ENCODE data around the gene NKX2-3. TPM values are rescaled to one million over a fixed set of nuclear protein-coding genes. Genes with fewer than 3 reads are reported as not detected.

The NKX2-3 gene
- total RNA-seq, 2 experiments from 2014 or later, result not detected

DNA sequence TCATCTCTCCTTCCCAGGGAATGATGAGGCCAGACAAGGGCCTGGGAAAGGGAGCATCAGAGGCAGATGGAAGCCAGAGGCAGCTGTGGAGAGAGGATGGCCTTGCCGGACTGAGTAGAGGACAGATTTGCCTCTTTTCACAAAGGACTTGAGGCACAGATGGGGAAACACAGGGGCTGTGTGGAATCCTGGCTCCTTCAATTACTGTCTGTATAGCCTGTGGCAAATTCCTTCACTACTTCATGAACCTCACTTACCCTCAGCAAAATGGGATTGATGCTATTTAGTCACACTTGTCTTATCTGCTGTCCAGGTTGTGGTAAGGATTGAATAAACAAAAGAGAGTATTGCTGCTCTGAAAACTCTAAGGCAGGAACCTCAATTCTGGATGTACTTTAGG lies 47.2 kb downstream of the NKX2-3 start:
- no peak overlapping the region for H3K4me3 Mint-ChIP-seq
- peaks cover 0 to 6% of the 10 kb centered on the region in 2 experiments for H3K27me3 ChIP-seq (ENCODE audit: control insufficient read depth in 1 of 2, insufficient read depth in 2 of 2, low read length in 2 of 2)
- H3K27ac Mint-ChIP-seq, result no peak overlapping the region
- no peaks in the 10 kb centered on the region for H3K9me3 ChIP-seq (ENCODE audit: control insufficient read depth in 1 of 2, insufficient read depth in 1 of 2, low read length in 2 of 2)
- ChIA-PET POLR2A (no interaction called here), CTCF (no interaction called here)
- intact Hi-C loops (cut with DNase I, micrococcal nuclease), result no loop called here
- H3K36me3 Mint-ChIP-seq (ENCODE audit: low read depth), result no peaks in the 10 kb centered on the region
- no peaks in the 10 kb centered on the region for H3K9me3 Mint-ChIP-seq
- no peaks in the 10 kb centered on the region for H3K4me1 Mint-ChIP-seq (ENCODE audit: low read depth)
- H3K4me3 ChIP-seq (ENCODE audit: low read length), result no peak overlapping the region
- no peaks in the 10 kb centered on the region for H3K4me1 ChIP-seq (ENCODE audit: insufficient read depth, low read length)
- no peak overlapping the region for H3K27ac ChIP-seq (ENCODE audit: low read depth in 1 of 2, low read length in 2 of 2)
- no peaks in the 10 kb centered on the region for H3K36me3 ChIP-seq (ENCODE audit: insufficient read depth, low read length)
- TF ChIP-seq, protein P1, sequence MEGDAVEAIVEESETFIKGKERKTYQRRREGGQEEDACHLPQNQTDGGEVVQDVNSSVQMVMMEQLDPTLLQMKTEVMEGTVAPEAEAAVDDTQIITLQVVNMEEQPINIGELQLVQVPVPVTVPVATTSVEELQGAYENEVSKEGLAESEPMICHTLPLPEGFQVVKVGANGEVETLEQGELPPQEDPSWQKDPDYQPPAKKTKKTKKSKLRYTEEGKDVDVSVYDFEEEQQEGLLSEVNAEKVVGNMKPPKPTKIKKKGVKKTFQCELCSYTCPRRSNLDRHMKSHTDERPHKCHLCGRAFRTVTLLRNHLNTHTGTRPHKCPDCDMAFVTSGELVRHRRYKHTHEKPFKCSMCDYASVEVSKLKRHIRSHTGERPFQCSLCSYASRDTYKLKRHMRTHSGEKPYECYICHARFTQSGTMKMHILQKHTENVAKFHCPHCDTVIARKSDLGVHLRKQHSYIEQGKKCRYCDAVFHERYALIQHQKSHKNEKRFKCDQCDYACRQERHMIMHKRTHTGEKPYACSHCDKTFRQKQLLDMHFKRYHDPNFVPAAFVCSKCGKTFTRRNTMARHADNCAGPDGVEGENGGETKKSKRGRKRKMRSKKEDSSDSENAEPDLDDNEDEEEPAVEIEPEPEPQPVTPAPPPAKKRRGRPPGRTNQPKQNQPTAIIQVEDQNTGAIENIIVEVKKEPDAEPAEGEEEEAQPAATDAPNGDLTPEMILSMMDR (IDR thresholded peaks at IDR 0.05), result no peak
- ATAC-seq (ENCODE audit: poor library complexity), result no peak
- peaks cover 12% of the 10 kb centered on the region for H3K27me3 Mint-ChIP-seq
- DNase-seq, result no peak

DNA sequence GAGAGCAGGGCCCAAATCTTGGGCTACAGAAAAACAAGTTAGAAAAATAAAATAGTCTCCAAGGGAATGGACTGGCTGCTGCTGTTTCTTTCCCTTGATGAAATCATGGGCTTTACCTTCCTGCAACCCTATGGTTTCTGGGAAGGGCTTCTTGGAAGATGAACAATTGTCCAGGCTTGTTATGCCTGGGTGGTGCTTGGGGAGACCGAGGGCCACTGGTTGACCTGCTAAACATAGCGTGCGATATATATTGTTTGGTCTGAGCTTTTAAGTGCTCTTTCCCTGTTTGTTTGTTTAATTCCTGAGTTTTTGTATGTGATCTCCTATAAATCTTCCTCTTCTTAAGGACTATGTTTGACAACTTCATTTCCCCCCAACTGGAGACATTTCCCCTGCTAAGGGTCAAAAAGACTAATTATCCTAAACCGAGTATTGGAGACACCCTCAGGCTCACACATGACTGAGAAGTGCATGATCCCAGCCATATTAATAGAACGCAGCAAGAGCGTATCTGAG lies 49.6 kb downstream of the NKX2-3 start:
- no peak for DNase-seq
- POLR2A ChIA-PET, result no interaction called here
- Mint-ChIP-seq H3K4me3 (no peak overlapping the region), H3K4me1 (ENCODE audit: low read depth) (no peaks in the 10 kb centered on the region), H3K9me3 (no peaks in the 10 kb centered on the region), H3K27me3 (peaks cover 12% of the 10 kb centered on the region), H3K36me3 (ENCODE audit: low read depth) (no peaks in the 10 kb centered on the region), H3K27ac (no peak overlapping the region)
- Histone ChIP-seq H3K9me3 (ENCODE audit: control insufficient read depth in 1 of 2, insufficient read depth in 1 of 2, low read length in 2 of 2) (no peaks in the 10 kb centered on the region), H3K4me3 (ENCODE audit: low read length) (no peak overlapping the region), H3K4me1 (ENCODE audit: insufficient read depth, low read length) (no peaks in the 10 kb centered on the region), H3K27me3 (ENCODE audit: control insufficient read depth in 1 of 2, insufficient read depth in 2 of 2, low read length in 2 of 2) (peaks cover 0 to 6% of the 10 kb centered on the region in 2 experiments), H3K27ac (ENCODE audit: low read depth in 1 of 2, low read length in 2 of 2) (no peak overlapping the region), H3K36me3 (ENCODE audit: insufficient read depth, low read length) (no peaks in the 10 kb centered on the region)
- CTCF ChIA-PET, result no interaction called here
- intact Hi-C loops (cut with DNase I, micrococcal nuclease), result no loop called here
- ATAC-seq (ENCODE audit: poor library complexity), result no peak
- TF ChIP-seq, protein P1 (IDR thresholded peaks at IDR 0.05), result no peak

DNA sequence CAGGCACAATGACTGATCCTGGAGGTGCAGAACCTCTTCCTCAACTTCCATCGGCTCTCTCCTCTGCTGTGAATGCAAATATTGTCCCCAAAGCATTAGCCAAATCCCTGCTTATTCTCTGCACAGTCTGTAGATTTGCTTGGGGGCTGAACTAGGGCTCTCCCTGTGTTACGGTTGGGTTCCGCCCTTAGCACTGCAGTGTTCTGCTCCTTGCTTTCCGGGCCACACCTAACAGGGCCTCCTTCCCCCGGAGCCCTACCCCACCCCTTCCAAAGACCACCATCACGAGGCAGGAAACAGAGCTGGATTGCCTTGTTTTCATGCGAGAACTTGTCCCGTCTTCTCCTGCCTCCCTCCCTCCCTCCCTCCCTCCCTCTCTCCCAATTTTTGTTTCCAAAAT lies 50.9 kb downstream of the NKX2-3 start:
- no peaks in the 10 kb centered on the region for H3K9me3 Mint-ChIP-seq
- H3K36me3 Mint-ChIP-seq (ENCODE audit: low read depth), result no peaks in the 10 kb centered on the region
- CTCF ChIA-PET, result no interaction called here
- TF ChIP-seq, protein P1 (IDR thresholded peaks at IDR 0.05), result no peak
- H3K4me1 Mint-ChIP-seq (ENCODE audit: low read depth), result no peaks in the 10 kb centered on the region
- Histone ChIP-seq H3K27ac (ENCODE audit: low read depth in 1 of 2, low read length in 2 of 2) (no peak overlapping the region), H3K36me3 (ENCODE audit: insufficient read depth, low read length) (no peaks in the 10 kb centered on the region), H3K4me1 (ENCODE audit: insufficient read depth, low read length) (no peaks in the 10 kb centered on the region), H3K27me3 (ENCODE audit: control insufficient read depth in 1 of 2, insufficient read depth in 2 of 2, low read length in 2 of 2) (peaks cover 0 to 6% of the 10 kb centered on the region in 2 experiments), H3K9me3 (ENCODE audit: control insufficient read depth in 1 of 2, insufficient read depth in 1 of 2, low read length in 2 of 2) (no peaks in the 10 kb centered on the region), H3K4me3 (ENCODE audit: low read length) (no peak overlapping the region)
- H3K4me3 Mint-ChIP-seq, result no peak overlapping the region
- intact Hi-C loops (cut with DNase I, micrococcal nuclease), result no loop called here
- no peak overlapping the region for H3K27ac Mint-ChIP-seq
- POLR2A ChIA-PET, result no interaction called here
- H3K27me3 Mint-ChIP-seq, result peaks cover 5% of the 10 kb centered on the region
- no peak for ATAC-seq (ENCODE audit: poor library complexity)
- DNase-seq, result no peak

Other genes starting within 250 kb of the NKX2-3 start
- gene CNNM1, start 203.6 kb upstream of the NKX2-3 start, total RNA-seq, result under 1 TPM; 0.16 to 0.17 TPM
- 1 to 10 TPM; 3.5 to 5.7 TPM for gene GOT1, start 102.3 kb upstream of the NKX2-3 start, total RNA-seq
- gene SLC25A28, start 87.5 kb downstream of the NKX2-3 start, total RNA-seq, result 100 to 1,000 TPM; 112 to 113 TPM
- 1 to 10 TPM; 1.1 to 1.4 TPM for gene ENTPD7, start 126.6 kb downstream of the NKX2-3 start, total RNA-seq
- gene COX15, start 199.2 kb downstream of the NKX2-3 start, total RNA-seq, result 1 to 10 TPM; 7.7 to 7.9 TPM
- gene CUTC, start 199.3 kb downstream of the NKX2-3 start, total RNA-seq, result 10 to 100 TPM; 14.1 to 16.0 TPM
- gene ABCC2, start 249.7 kb downstream of the NKX2-3 start, total RNA-seq, result 1 to 10 TPM; 3.0 to 3.4 TPM

Measured in CD4-positive, alpha-beta T cell (primary cell).